NB4 (cell line): Measurements from ENCODE around the gene TKFC.
A peak's percentile ranks its signal among the peaks of the same experiment; 100 is the strongest.

Experiments
- DNase-seq: peaks from one replicate; pipeline ENCODE4 v3.0.0; 2010; ENCODE audit warnings: low read depth
- H3K4me3 ChIP-seq: one replicate; pipeline ENCODE4 v1.5.1; 2011; ENCODE audit warnings: mild to moderate bottlenecking, low read depth, low read length, moderate library complexity
- MYC ChIP-seq: IDR thresholded peaks from 2 replicates; pipeline ENCODE4 v1.6.1; 2011; ENCODE audit warnings: low read depth, low read length
- POLR2A ChIP-seq: IDR thresholded peaks from 2 replicates; pipeline ENCODE4 v1.6.1; 2011; ENCODE audit warnings: mild to moderate bottlenecking; ENCODE audit not compliant: insufficient read length; ENCODE audit errors: extremely low read depth
- TF ChIP-seq, protein P1 (sequence below): IDR thresholded peaks from 2 replicates; pipeline ENCODE4 v1.6.1; 2011; ENCODE audit warnings: low read depth, low read length
- TF ChIP-seq, protein P2 (sequence below): IDR thresholded peaks from one replicate; pipeline ENCODE4 v1.5.1; 2012; ENCODE audit warnings: low read depth, low read length

The TKFC gene

DNA sequence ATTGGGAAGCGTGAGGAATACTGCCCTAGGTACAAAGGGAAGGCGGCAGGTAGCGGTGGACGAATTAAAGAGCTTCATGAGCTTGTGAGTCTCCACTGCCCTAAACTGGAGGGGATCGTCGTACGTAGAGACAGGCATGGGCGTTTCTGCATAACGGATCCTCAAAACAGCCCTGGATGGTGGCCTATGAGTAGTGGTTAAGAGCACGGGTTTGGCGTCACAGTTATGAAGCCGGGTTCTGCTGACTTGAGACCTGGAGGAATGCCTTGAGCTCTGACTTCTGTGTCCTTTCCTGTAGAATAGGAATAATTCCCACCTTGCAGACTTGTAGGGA lies 29.5 kb downstream of the TKFC start:
- peak; percentile 77 for DNase-seq
- TF ChIP-seq, protein P1, sequence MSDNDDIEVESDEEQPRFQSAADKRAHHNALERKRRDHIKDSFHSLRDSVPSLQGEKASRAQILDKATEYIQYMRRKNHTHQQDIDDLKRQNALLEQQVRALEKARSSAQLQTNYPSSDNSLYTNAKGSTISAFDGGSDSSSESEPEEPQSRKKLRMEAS, result no peak
- TF ChIP-seq POLR2A, result no peak
- no peak for TF ChIP-seq MYC
- TF ChIP-seq, protein P2, sequence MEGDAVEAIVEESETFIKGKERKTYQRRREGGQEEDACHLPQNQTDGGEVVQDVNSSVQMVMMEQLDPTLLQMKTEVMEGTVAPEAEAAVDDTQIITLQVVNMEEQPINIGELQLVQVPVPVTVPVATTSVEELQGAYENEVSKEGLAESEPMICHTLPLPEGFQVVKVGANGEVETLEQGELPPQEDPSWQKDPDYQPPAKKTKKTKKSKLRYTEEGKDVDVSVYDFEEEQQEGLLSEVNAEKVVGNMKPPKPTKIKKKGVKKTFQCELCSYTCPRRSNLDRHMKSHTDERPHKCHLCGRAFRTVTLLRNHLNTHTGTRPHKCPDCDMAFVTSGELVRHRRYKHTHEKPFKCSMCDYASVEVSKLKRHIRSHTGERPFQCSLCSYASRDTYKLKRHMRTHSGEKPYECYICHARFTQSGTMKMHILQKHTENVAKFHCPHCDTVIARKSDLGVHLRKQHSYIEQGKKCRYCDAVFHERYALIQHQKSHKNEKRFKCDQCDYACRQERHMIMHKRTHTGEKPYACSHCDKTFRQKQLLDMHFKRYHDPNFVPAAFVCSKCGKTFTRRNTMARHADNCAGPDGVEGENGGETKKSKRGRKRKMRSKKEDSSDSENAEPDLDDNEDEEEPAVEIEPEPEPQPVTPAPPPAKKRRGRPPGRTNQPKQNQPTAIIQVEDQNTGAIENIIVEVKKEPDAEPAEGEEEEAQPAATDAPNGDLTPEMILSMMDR, result no peak
- H3K4me3 ChIP-seq, result peak overlapping the region; percentile 98

DNA sequence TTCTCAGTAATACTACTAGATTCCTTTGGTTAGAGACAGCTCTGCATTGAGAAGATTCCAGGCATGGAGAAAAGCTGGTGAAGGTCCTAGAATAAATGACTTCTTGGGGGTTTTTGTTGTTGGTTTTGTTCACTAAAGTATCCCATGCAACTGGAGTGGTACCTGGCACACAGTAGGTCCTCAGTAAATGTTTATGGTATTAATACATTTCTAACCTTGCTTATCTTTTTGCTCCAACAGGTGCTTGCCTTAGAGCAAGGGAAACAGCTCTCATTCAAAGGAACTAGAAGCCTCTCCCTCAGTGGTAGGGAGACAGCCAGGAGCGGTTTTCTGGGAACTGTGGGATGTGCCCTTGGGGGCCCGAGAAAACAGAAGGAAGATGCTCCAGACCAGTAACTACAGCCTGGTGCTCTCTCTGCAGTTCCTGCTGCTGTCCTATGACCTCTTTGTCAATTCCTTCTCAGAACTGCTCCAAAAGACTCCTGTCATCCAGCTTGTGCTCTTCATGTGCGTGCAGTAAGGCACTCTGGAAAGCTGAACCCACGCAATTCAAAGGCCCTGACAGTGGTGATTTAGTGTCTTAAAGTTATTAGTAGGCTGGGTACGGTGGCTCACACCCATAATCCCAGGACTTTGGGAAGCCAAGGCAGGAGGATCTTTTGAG lies 31.1 kb downstream of the TKFC start:
- H3K4me3 ChIP-seq, result peak overlapping the region; percentile 98
- DNase-seq, result no peak
- TF ChIP-seq POLR2A, result no peak
- TF ChIP-seq, protein P2, result no peak
- TF ChIP-seq, protein P1, result no peak
- TF ChIP-seq MYC, result no peak

DNA sequence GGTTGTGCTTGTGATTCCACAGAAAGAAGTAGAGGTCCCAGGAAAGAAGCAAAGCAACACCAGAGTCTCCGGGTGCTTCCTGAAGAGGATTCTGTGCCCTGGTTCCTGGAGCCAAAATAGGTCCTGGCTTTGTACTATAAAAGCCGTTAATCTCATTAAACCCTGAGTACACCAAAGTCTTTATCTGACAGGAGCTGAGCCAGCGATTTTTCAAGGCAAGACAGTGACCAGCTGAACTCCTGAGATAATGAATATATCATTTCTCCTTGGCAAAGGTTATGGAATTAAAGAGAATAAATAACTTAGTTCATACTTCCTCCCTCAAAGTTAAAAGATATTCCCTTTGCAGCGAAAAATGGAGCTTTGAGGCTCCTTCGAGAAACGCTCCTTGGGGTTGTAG lies 34.4 kb downstream of the TKFC start:
- no peak for TF ChIP-seq POLR2A
- no peak for TF ChIP-seq MYC
- TF ChIP-seq, protein P2, result no peak
- TF ChIP-seq, protein P1, result no peak
- no peak for DNase-seq
- no peak overlapping the region for H3K4me3 ChIP-seq

DNA sequence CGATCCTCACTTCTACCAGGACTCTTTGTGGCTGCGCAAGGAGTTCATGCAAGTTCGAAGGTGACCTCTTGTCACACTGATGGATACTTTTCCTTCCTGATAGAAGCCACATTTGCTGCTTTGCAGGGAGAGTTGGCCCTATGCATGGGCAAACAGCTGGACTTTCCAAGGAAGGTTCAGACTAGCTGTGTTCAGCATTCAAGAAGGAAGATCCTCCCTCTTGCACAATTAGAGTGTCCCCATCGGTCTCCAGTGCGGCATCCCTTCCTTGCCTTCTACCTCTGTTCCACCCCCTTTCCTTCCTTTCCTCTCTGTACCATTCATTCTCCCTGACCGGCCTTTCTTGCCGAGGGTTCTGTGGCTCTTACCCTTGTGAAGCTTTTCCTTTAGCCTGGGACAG lies 35.6 kb downstream of the TKFC start:
- TF ChIP-seq POLR2A (no peak), MYC (no peak)
- TF ChIP-seq, protein P2, result no peak
- TF ChIP-seq, protein P1, result no peak
- no peak for DNase-seq
- H3K4me3 ChIP-seq, result no peak overlapping the region

DNA sequence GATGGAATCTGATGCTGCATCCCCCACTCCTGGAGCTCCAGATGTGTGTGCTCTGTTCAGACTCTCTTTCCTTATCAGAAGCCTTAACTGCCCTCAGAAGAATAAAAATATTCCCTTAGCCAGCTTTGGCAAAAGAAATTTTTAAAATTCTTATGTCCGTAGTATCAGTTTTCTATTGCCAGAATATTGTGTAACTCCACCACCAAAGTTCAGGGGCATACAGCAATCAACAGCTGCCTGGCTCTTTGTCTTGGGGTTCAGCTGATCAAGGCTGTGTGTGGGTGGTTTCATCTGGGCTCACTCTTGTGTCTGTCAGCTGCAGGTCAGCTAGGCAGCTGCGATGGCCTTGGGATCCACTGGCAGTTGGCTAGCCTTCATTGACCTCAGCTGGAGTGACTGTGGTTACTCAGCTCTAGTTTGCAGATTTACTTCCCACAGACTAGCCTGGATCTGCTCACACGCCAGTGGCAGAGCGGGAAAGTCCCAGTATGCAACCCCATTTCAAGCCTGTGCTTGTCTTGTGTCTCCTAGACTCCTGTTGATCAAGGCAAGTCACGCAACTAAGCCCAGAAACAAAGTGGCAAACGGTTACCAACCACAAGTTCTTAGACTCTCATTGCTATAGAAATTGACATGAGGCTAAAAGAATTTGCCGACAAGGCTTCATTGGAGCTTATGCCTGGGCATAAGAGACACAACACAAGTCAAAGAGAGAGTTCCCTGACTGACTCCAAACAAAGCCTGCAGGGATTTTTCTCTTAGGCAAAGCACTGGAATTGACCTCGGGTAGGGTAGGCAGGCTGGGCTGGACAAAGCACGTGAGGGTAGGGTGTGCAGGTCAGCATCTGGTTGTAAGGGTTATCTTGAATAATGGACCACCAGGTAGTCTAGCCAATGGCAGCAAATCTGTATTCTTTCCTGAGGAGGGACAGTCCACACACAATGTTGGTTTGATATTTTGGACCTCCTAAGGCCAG lies 36.6 kb downstream of the TKFC start:
- no peak for DNase-seq
- TF ChIP-seq, protein P2, result no peak
- TF ChIP-seq, protein P1, result no peak
- TF ChIP-seq MYC (no peak), POLR2A (no peak)

More for the DNA sequence above, 36.6 kb downstream of the TKFC start:
- no peak overlapping the region for H3K4me3 ChIP-seq
